K562 (cell line): ENCODE data around the gene BEST1. TPM values are rescaled to one million over a fixed set of nuclear protein-coding genes. Genes with fewer than 3 reads are reported as not detected.

ENCODE experiments used
- CHD2 ChIP-seq: IDR thresholded peaks from 2 replicates; pipeline ENCODE4 v1.6.1; 2011; ENCODE audit warnings: low read depth, low read length
- CREB3L1 ChIP-seq: fragments of 450-650 bp; IDR thresholded peaks from 2 replicates; pipeline ENCODE4 v1.6.1; 2014; ENCODE audit warnings: low read depth, mild to moderate bottlenecking, moderate library complexity, borderline replicate concordance
- ESRRA ChIP-seq: fragments of 450-650 bp; IDR thresholded peaks from 2 replicates; pipeline ENCODE4 v1.6.1; 2014; ENCODE audit warnings: low read depth, mild to moderate bottlenecking, moderate library complexity, borderline replicate concordance
- GABPB2 ChIP-seq: fragments of 250-450 bp; sonication (Bioruptor Pico); conservative IDR thresholded peaks from 2 replicates; pipeline ENCODE4 v1.5.1; 2021; ENCODE audit warnings: mild to moderate bottlenecking
- JUND ChIP-seq, 2 experiments: IDR thresholded peaks; 2 replicates in 1 of 2; 3 replicates in 1 of 2; pipeline ENCODE4 v1.6.1; 2011; ENCODE audit warnings: borderline replicate concordance in 2 of 2, low read depth in 2 of 2, low read length in 2 of 2, improper control_type of control experiment in 1 of 2, missing biosample characterization in 1 of 2, missing genetic modification characterization in 1 of 2, missing genetic modification reagents in 1 of 2
- SAP30 ChIP-seq: fragments of 200-600 bp; sonication (generic); IDR thresholded peaks from 2 replicates; pipeline ENCODE4 v1.6.1; 2012; ENCODE audit warnings: borderline replicate concordance, low read depth, mild to moderate bottlenecking, moderate library complexity, low read length, control low read depth, inconsistent platforms; ENCODE audit not compliant: insufficient read depth, poor library complexity, severe bottlenecking
- SRSF1 ChIP-seq: fragments of 200-400 bp; formaldehyde crosslinking; IDR thresholded peaks from 2 replicates; pipeline ENCODE4 v1.6.1; 2017; ENCODE audit warnings: mild to moderate bottlenecking, low read depth, low read length, moderate library complexity
- TFAP4 ChIP-seq: sonication (generic); formaldehyde crosslinking; IDR thresholded peaks from 2 replicates; pipeline ENCODE4 v1.8.0; 2022; ENCODE audit warnings: missing genetic modification reagents, mild to moderate bottlenecking, moderate library complexity, borderline replicate concordance
- ZBTB26 ChIP-seq: fragments of 450-650 bp; formaldehyde crosslinking; IDR thresholded peaks from 2 replicates; pipeline ENCODE4 v1.4.0; 2022; ENCODE audit warnings: missing genetic modification characterization
- ZC3H11A ChIP-seq: IDR thresholded peaks from 2 replicates; pipeline ENCODE4 v1.6.1; 2012; ENCODE audit warnings: low read depth, low read length, improper control_type of control experiment
- ZFP1 ChIP-seq: fragments of 450-650 bp; formaldehyde crosslinking; IDR thresholded peaks from 2 replicates; pipeline ENCODE4 v1.4.0; 2020; ENCODE audit warnings: mild to moderate bottlenecking, mixed read lengths
- ZHX1 ChIP-seq: fragments of 150-350 bp; conservative IDR thresholded peaks from 2 replicates; pipeline ENCODE4 v1.6.1; 2014; ENCODE audit warnings: low read length
- ZNF274 ChIP-seq: IDR thresholded peaks from 2 replicates; pipeline ENCODE4 v1.6.1; 2011; ENCODE audit warnings: low read depth, mild to moderate bottlenecking, low read length, moderate library complexity, borderline replicate concordance
- ZNF395 ChIP-seq: fragments of 200-800 bp; sonication (Bioruptor generic); IDR thresholded peaks from 2 replicates; pipeline ENCODE4 v1.6.1; 2017; ENCODE audit warnings: missing genetic modification characterization, missing compliant biosample characterization
- polyA plus RNA-seq, 8 experiments: library from polyadenylated mRNA; depleted of rRNA in 4 of 8; stranded (reverse) in 5 of 8; unstranded in 3 of 8; fragments of >200 nt; fragmentation: Nextera tagmentation in 2 of 8; fragmentation: Illumina TruSeq in 1 of 8; extraction: Ambion mirVana in 2 of 8; extraction: Trizol in 1 of 8; gene quantifications; 2 replicates each; pipeline versions ENCODE4 v1.2.1 to v1.2.3, GENCODE V29; 2011 to 2014; ENCODE audit warnings: inconsistent platforms in 1 of 8, missing spikeins in 1 of 8
- total RNA-seq, 7 experiments: library from RNA; depleted of rRNA in 6 of 7; stranded (reverse); fragments of >200 nt in 6 of 7; fragmentation: Illumina TruSeq in 2 of 7; extraction: Trizol in 2 of 7; gene quantifications; 2 replicates each; pipeline versions ENCODE4 v1.2.1 to v1.2.3, GENCODE V29; 2011 to 2021; ENCODE audit warnings: low replicate concordance in 1 of 7

BEST1 gene
- total and polyA plus RNA-seq, 9 of the 15 experiments (the other 6 are each of a cell fraction or from before 2014, with no cell fraction given) = 0.07 to 1.3 (median 0.40) TPM

- peak; percentile 81 for TF ChIP-seq ZNF395 (CRISPR knock-in tag)
- TF ChIP-seq SRSF1 = 0 out of 2 replicates have a peak, but pooled peaks have one; percentile 68
- TF ChIP-seq TFAP4 (CRISPR knock-in tag) = peak; percentile 89
- TF ChIP-seq ZNF274 = no peak
- TF ChIP-seq CHD2 = no peak; the same call in 1 of the 2 replicates
- peak; percentile 93 for TF ChIP-seq JUND (IDR thresholded peaks at IDR 0.05; ENCODE audit: borderline replicate concordance, low read depth, low read length)
- TF ChIP-seq JUND (tag; IDR thresholded peaks at IDR 0.05; ENCODE audit: borderline replicate concordance, low read depth, low read length) = peak; percentile 71; the same call in 1 of the 3 replicates
- peak; percentile 46; the same call in 1 of the 2 replicates for TF ChIP-seq CREB3L1
- TF ChIP-seq GABPB2 = no peak
- TF ChIP-seq ESRRA = peak; percentile 84
- TF ChIP-seq ZBTB26 (CRISPR knock-in tag) = peak; percentile 71; the same call in 1 of the 2 replicates
- TF ChIP-seq ZHX1 = no peak
- no peak for TF ChIP-seq ZFP1 (CRISPR knock-in tag)
- no peak for TF ChIP-seq ZC3H11A
- no peak for TF ChIP-seq SAP30
Measured at GRCh38 chr11:61971248-61972111, 21.3 kb downstream of the BEST1 start (continued).
